Placental epithelial cell (primary cell): ENCODE measurements around the gene IRAK1BP1. TPM values are rescaled to one million over a fixed set of nuclear protein-coding genes. Genes with fewer than 3 reads are reported as not detected.

Experiments
- total RNA-seq: library from RNA; depleted of rRNA; stranded (reverse); fragments of >200 nt; gene quantifications from 2 replicates; pipeline ENCODE4 v1.2.3, GENCODE V29; 2012

Gene IRAK1BP1
- total RNA-seq, result 3.9 and 5.9 TPM in 2 replicates

GRCh38 chr6:78867370-78868040 lies at the start of gene IRAK1BP1:
Gene IRAK1BP1, plus strand, starts transcription at chr6:78867551. Its CDS starts 26 bp downstream, at chr6:78867577.

Other genes starting within 250 kb of the IRAK1BP1 start
- gene PHIP, start 210.7 kb downstream of the IRAK1BP1 start, total RNA-seq, result 21.0 and 26.7 TPM in 2 replicates